Measurements from ENCODE around the gene ZBTB38. TPM values are rescaled to one million over a fixed set of nuclear protein-coding genes. Genes with fewer than 3 reads are reported as not detected.

ZBTB38 gene
- total RNA-seq, 1 experiment from 2014 or later: 17.0 TPM

- ChIA-PET CTCF (no interaction called here), POLR2A (ENCODE audit: unreplicated experiment) (no interaction called here)
- Histone ChIP-seq H3K36me3 (ENCODE audit: low read depth, low read length) (no peaks in the 10 kb centered on the region), H3K4me2 (ENCODE audit: low read length) (no peak overlapping the region), H3F3A (ENCODE audit: low read length, unreplicated experiment) (no peaks in the 10 kb centered on the region), H3K4me1 (ENCODE audit: insufficient read depth, low read length) (peaks cover 18% of the 10 kb centered on the region), H3K79me2 (ENCODE audit: low read length) (peaks cover 10% of the 10 kb centered on the region), H3K9me3 (ENCODE audit: low read length) (no peaks in the 10 kb centered on the region), H3K4me3 (ENCODE audit: low read length) (no peak overlapping the region), H3K9ac (ENCODE audit: low read length) (no peak overlapping the region), H2AFZ (ENCODE audit: low read length) (no peak overlapping the region), H3K9me2 (replicated peaks; ENCODE audit: low read length) (no peaks in the 10 kb centered on the region), H4K20me1 (ENCODE audit: low read length) (no peaks in the 10 kb centered on the region), H3K27me3 (ENCODE audit: low read length) (no peaks in the 10 kb centered on the region), H3K27ac (ENCODE audit: low read length) (no peak overlapping the region)
- BruUV-seq (replicated peaks): no TSS peak
- no peak for TF ChIP-seq EZH2phosphoT487 (IDR thresholded peaks at IDR 0.05; ENCODE audit: borderline replicate concordance, low read length)
- TF ChIP-seq EZH2 (IDR thresholded peaks at IDR 0.05; ENCODE audit: low read length, unreplicated experiment): no peak
- TF ChIP-seq, protein P1, sequence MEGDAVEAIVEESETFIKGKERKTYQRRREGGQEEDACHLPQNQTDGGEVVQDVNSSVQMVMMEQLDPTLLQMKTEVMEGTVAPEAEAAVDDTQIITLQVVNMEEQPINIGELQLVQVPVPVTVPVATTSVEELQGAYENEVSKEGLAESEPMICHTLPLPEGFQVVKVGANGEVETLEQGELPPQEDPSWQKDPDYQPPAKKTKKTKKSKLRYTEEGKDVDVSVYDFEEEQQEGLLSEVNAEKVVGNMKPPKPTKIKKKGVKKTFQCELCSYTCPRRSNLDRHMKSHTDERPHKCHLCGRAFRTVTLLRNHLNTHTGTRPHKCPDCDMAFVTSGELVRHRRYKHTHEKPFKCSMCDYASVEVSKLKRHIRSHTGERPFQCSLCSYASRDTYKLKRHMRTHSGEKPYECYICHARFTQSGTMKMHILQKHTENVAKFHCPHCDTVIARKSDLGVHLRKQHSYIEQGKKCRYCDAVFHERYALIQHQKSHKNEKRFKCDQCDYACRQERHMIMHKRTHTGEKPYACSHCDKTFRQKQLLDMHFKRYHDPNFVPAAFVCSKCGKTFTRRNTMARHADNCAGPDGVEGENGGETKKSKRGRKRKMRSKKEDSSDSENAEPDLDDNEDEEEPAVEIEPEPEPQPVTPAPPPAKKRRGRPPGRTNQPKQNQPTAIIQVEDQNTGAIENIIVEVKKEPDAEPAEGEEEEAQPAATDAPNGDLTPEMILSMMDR (conservative IDR thresholded peaks at IDR 0.05; ENCODE audit: low read depth, low read length): no peak
- DNase-seq: no peak
- no peak for ATAC-seq
- intact Hi-C loops (cut with micrococcal nuclease): no loop called here
Observed at GRCh38 chr3:141373232-141373631, 4.9 kb downstream of the ZBTB38 start.

GRCh38 chr3:141373768-141374526 is 5.6 kb downstream of the ZBTB38 start:
- Histone ChIP-seq H4K20me1 (ENCODE audit: low read length) (no peaks in the 10 kb centered on the region), H2AFZ (ENCODE audit: low read length) (no peak overlapping the region), H3K9me3 (ENCODE audit: low read length) (no peaks in the 10 kb centered on the region), H3K79me2 (ENCODE audit: low read length) (peaks cover 6% of the 10 kb centered on the region), H3K27ac (ENCODE audit: low read length) (no peak overlapping the region), H3K9ac (ENCODE audit: low read length) (no peak overlapping the region), H3K4me2 (ENCODE audit: low read length) (no peak overlapping the region), H3K9me2 (replicated peaks; ENCODE audit: low read length) (no peaks in the 10 kb centered on the region), H3K4me1 (ENCODE audit: insufficient read depth, low read length) (peaks cover 11% of the 10 kb centered on the region), H3K27me3 (ENCODE audit: low read length) (no peaks in the 10 kb centered on the region), H3F3A (ENCODE audit: low read length, unreplicated experiment) (no peaks in the 10 kb centered on the region), H3K36me3 (ENCODE audit: low read depth, low read length) (no peaks in the 10 kb centered on the region), H3K4me3 (ENCODE audit: low read length) (no peak overlapping the region)
- TF ChIP-seq EZH2phosphoT487 (IDR thresholded peaks at IDR 0.05; ENCODE audit: borderline replicate concordance, low read length): no peak
- TF ChIP-seq EZH2 (IDR thresholded peaks at IDR 0.05; ENCODE audit: low read length, unreplicated experiment): no peak
- TF ChIP-seq, protein P1 (conservative IDR thresholded peaks at IDR 0.05; ENCODE audit: low read depth, low read length): no peak
- BruUV-seq (replicated peaks): no TSS peak
- no peak for ATAC-seq
- DNase-seq: no peak
- CTCF ChIA-PET: no interaction called here
- intact Hi-C loops (cut with micrococcal nuclease): no loop called here
- POLR2A ChIA-PET (ENCODE audit: unreplicated experiment): no interaction called here
